H1 (cell line): ENCODE data around the gene ENDOD1. TPM values are rescaled to one million over a fixed set of nuclear protein-coding genes. Genes with fewer than 3 reads are reported as not detected.

Experiments used
- CTCF ChIP-seq, 3 experiments: IDR thresholded peaks; 1 replicate in 2 of 3; 2 replicates in 1 of 3; pipeline versions ENCODE4 v1.5.1 to v1.6.1; 2011; ENCODE audit warnings: low read length in 3 of 3, mild to moderate bottlenecking in 3 of 3, inconsistent platforms in 2 of 3, low read depth in 1 of 3, moderate library complexity in 1 of 3; ENCODE audit not compliant: insufficient read depth in 1 of 3; ENCODE audit errors: control extremely low read depth in 1 of 3
- POLR2A ChIP-seq, 2 experiments: IDR thresholded peaks; 1 replicate in 1 of 2; 2 replicates in 1 of 2; pipeline ENCODE4 v1.6.1; 2011; ENCODE audit warnings: low read depth in 2 of 2, low read length in 2 of 2, mild to moderate bottlenecking in 2 of 2; ENCODE audit errors: control extremely low read depth in 1 of 2
- polyA plus RNA-seq, 7 experiments: library from polyadenylated mRNA; depleted of rRNA in 3 of 7; stranded (reverse) in 5 of 7; unstranded in 2 of 7; fragments of >200 nt in 5 of 7; fragments of 200-250 nt in 2 of 7; gene quantifications; 1 replicate in 5 of 7; 2 replicates in 1 of 7; 4 replicates in 1 of 7; pipeline versions ENCODE4 v1.2.1 to v1.2.3, GENCODE V29; 2011 to 2013; ENCODE audit warnings: missing spikeins in 2 of 7, mixed read lengths in 2 of 7
- total RNA-seq: library from RNA; stranded (reverse); fragmentation: NEBNext Ultra II Directional; extraction: Animal tissue kit (Norgen Biotek cat#: 25700); gene quantifications from 2 replicates; pipeline ENCODE4 v1.2.1, GENCODE V29; 2021

ENDOD1 gene
- total and polyA plus RNA-seq, 2 of the 8 experiments (the other 6 are each of a cell fraction or from before 2014, with no cell fraction given), result 1.2 to 2.5 TPM

GRCh38 chr11:95067039-95067840 lies 22.4 kb upstream of the ENDOD1 start (continued):
- TF ChIP-seq CTCF (IDR thresholded peaks at IDR 0.05; ENCODE audit: control extremely low read depth in 1 of 3, insufficient read depth in 1 of 3, low read depth in 1 of 3, low read length in 3 of 3) (peak; percentile 38 to 76 (median 39)), POLR2A (IDR thresholded peaks at IDR 0.05; ENCODE audit: control extremely low read depth in 1 of 2, low read depth in 2 of 2, low read length in 2 of 2) (peak; percentile 62 to 78)
